ENCODE results near the gene ANKRD28.

ANKRD28 gene

DNA sequence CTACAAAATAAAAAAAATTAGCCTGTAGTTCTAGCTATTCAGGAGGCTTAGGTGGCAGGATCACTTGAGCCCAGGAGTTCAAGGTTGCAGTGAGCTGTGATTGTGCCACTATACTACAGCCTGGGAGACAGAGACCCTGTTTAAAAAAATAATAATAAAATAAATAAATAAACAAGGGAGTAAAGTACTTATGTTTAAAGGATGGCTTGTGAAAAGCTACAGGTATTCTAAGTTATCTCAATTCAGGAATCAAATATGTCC lies 74.2 kb downstream of the ANKRD28 start:
- DNase-seq (ENCODE audit: low read depth), result no peak

- no peak for DNase-seq (ENCODE audit: low read depth)
These were observed 74.7 kb downstream of the ANKRD28 start for GRCh38 chr3:15722877-15723623.

- DNase-seq (ENCODE audit: low read depth), result no peak
These were observed 81.6 kb downstream of the ANKRD28 start for GRCh38 chr3:15716178-15716577.

DNA sequence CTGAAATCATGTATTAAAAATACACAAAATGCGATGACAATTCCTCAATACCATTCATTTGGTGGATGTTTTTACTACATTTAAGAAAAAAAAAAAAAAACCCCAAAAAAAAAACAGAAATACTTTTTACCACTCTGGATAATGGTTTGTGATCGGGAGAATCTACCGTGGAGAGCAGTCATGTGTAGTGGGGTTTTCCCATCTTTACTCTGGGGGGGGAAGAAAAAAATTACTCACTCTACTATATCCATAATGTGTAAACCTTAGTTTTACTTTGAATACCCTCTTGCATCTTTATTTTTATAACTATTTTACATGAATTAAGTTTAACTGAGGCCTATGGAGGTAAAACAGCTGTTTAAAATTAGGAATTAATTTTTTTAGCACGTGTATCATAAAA lies 83.3 kb downstream of the ANKRD28 start:
- DNase-seq (ENCODE audit: low read depth), result no peak

- no peak for DNase-seq (ENCODE audit: low read depth)
These were observed 84.4 kb downstream of the ANKRD28 start for GRCh38 chr3:15713364-15713763.

DNA sequence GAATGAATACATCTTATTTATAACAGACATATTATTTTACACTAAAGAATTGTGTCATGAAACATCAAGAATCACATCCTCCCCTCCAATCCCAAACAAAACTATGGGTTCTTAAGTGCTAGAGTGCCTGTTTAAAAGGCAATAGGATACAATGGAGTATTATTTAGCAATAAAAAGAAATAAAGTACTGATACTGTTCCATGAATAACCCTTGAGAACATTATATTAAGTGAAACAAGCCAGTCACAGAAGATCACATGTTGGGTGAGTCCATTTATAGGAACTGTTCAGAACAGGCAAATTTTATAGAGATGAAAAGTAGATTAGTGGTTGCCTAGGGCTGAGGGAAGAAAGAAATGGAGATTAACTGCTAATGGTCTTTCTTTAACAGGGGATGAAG lies 86.5 kb downstream of the ANKRD28 start:
- no peak for DNase-seq (ENCODE audit: low read depth)

DNA sequence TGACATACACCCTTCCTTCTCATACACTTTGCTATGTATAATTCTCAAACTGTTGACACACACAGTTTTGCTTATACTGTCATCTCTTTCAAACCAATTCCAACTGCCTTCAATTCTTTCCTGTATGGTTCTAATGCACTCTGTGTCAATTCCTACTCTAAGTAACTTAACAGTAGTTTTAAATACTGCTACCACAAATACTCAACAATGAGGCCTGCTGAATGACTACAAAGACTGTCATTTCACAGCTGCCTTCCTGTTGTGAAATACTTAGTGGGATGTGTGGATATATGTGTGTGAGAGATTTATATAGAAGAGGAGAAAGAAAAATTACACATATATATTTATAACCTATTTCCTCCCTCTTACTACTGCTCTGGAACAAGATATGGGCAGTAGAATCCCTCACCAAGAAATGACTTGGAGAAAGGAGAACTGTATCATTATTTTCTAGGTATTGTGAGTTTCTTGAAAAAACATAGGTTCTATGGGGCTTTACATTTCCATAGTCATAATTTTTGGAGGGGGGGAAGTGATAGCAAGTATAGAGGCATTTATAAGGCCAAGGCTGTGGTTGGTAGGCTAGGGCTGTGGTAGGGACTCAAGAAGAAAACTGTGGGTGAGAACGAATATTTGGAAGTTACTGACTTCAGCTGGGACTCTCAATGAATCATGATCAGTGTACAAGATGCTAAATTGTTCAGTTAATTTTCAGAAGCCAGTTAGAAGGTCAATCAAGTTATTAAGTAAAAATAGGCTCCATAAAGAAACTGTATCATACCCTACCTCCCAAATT lies 88.7 kb downstream of the ANKRD28 start:
- no peak for DNase-seq (ENCODE audit: low read depth)

GRCh38 chr3:15707779-15708178 lies 90.0 kb downstream of the ANKRD28 start:
- no peak for DNase-seq (ENCODE audit: low read depth)

GRCh38 chr3:15703346-15703745 lies 94.4 kb downstream of the ANKRD28 start:
- DNase-seq (ENCODE audit: low read depth), result no peak

DNA sequence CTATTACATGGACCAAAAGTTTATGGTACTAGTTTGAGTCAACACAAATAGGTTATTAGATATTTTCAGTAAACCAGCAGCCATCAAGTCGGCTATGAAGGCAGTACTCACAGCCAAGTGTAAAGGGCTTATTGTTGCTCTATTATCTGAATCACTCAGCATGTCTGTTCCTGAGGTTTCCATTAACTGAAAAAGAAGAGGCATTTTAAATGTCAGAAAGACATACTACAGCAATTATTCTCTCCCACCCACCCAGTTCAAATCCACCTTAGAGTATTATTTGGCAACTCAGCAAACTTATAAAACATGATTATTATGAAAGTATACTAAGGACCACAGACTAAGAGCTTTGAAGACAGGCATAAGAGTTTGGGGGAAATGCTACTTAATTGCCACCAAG lies 103.2 kb downstream of the ANKRD28 start:
- no peak for DNase-seq (ENCODE audit: low read depth)

DNA sequence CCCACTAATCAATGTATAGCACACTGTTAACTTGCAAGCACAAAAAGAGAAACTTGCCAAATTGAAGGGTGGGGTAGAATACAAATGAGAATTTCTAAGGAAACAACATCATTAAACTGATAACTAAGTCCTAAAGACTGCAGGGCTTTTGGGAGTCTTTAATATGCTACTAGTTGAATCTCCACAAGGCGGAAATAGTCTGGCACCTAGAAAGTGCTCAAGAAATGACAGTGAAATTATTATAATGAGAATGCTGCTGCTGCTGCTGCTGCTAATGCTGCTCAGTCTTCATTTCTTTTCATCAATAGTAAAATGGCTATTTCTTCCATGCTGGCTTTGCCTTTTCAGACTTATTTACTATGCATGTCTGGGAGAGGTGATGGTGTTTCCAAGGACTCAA lies 104.4 kb downstream of the ANKRD28 start:
- DNase-seq (ENCODE audit: low read depth), result no peak

GRCh38 chr3:15690748-15691147 lies 107.0 kb downstream of the ANKRD28 start:
- no peak for DNase-seq (ENCODE audit: low read depth)

GRCh38 chr3:15690230-15690629 lies 107.5 kb downstream of the ANKRD28 start:
- no peak for DNase-seq (ENCODE audit: low read depth)

GRCh38 chr3:15685927-15686326 lies 111.9 kb downstream of the ANKRD28 start:
- DNase-seq (ENCODE audit: low read depth), result no peak

GRCh38 chr3:15683253-15683652 lies 114.5 kb downstream of the ANKRD28 start:
- no peak for DNase-seq (ENCODE audit: low read depth)

DNA sequence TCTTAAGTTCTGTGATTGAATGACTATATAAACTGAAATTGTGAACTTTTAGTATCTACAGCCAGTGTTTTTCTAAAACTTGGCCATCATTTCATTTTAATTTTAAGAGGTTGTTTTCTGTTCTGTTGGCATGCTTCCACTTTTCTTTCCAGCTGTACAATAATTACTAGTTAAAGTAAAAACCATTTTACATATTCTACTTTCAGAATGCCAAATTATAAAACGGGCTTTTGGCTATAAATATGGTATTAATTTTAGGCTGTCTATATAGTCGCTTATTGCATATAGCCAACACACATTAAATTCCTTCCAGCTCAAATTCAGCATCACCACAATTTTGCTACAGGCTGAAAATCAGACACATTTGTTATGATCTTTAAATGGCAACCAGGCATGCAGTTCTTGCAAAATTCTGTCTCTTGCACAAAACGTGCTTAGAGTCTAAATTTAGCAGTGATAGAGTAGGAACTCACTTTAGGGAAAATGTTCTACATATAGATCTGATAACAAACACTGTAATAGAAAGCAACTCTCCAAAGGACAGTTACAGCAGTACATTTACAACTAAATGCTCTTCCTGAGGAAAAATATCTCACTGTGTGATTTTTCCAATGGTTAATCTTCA lies 115.1 kb downstream of the ANKRD28 start:
- DNase-seq (ENCODE audit: low read depth), result no peak

GRCh38 chr3:15681668-15682067 lies 116.1 kb downstream of the ANKRD28 start:
- DNase-seq (ENCODE audit: low read depth), result no peak

GRCh38 chr3:15679306-15679705 lies 118.5 kb downstream of the ANKRD28 start:
- DNase-seq (ENCODE audit: low read depth), result no peak

DNA sequence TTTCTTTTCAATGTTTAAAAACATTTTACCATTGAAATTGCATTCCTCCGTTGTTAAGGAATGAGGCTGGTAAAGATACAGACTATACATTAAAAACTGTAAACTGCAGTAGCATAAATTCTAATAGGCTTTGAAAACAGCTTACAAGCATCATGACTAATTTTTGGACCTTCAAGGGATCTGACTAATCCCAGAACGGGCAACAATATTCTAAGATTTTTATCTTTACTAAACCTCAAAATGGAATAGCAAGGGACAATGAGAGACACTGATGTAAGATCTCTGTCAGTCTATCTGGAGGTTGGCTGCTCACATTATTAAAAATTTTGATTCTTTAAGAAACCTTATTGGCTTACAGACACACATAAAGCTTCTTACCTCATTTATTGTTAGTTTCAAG lies 121.5 kb downstream of the ANKRD28 start:
- DNase-seq (ENCODE audit: low read depth), result no peak

GRCh38 chr3:15673536-15673935 lies 124.2 kb downstream of the ANKRD28 start:
- DNase-seq (ENCODE audit: low read depth), result no peak

- DNase-seq (ENCODE audit: low read depth), result no peak
These were observed 130.3 kb downstream of the ANKRD28 start for GRCh38 chr3:15667484-15667883.

GRCh38 chr3:15666277-15666676 lies 131.5 kb downstream of the ANKRD28 start:
- no peak for DNase-seq (ENCODE audit: low read depth)

DNA sequence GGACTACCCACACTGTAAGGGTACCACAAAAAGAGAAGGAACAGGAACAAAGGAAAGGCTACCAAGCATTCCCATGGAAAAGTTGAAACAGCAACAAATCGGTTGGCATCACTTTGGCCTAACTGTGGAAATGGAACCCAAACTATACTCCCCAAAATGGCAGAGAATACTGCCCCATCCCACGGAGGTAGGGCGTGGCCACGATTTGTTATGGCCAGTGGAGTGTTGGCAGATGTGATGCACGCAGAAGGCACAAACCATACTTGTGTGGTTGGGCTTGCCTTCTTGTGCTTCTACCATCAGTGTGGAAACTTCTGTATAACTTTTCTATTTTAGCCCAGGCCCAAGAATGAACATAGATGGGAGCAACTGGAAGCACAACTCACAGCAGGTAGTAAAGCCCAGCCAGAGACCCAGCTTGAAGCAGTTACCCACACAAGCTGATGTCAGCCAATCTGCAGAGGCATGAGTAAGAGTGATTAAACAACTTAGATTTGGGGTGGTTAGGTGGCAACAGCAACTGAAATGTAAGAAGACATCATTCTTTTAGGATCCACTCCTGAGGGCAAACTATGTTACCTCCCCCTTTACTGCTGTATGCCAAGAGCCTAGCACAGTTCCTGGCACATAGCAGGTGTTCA lies 132.1 kb downstream of the ANKRD28 start:
- no peak for DNase-seq (ENCODE audit: low read depth)
